ENCODE data around the gene MBD1.
"Not testable (repeated sequence)": the region's sequence is repeated elsewhere in the genome, so short reads cannot be mapped to it uniquely, and the experiment has no call there.

Gene MBD1

DNA sequence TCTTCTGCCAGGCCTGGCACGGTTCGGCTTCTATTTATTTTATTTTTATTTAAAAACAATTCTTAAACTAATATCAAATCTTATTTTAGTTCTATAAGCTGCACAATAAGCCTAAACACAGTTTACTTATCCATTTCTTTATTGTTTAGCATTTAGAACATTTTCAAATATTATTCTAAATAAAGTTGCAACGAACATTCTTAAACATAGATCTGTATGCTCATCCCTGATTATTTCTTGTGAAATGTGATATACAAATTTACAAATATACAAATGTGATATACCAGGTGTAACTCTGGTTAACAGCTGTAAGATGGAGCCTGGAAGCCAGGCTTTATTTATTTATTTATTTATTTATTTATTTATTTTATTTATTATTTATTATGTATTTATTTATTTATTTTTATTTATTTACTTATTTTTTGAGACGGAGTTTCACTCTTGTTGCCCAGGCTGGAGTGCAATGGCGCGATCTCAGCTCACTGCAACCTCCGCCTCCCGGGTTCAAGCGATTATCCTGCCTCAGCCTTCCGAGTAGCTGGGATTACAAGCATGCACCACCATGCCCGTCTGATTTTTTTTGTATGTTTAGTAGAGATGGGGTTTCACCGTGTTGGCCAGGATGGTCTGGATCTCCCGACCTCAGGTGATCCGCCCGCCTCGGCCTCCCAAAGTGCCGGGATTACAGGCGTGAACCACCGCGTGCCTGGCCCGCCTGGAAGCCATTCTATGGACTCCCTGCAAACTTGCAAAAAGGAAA lies 7.2 kb upstream of the MBD1 start:
- DNase-seq = not testable (repeated sequence)

DNA sequence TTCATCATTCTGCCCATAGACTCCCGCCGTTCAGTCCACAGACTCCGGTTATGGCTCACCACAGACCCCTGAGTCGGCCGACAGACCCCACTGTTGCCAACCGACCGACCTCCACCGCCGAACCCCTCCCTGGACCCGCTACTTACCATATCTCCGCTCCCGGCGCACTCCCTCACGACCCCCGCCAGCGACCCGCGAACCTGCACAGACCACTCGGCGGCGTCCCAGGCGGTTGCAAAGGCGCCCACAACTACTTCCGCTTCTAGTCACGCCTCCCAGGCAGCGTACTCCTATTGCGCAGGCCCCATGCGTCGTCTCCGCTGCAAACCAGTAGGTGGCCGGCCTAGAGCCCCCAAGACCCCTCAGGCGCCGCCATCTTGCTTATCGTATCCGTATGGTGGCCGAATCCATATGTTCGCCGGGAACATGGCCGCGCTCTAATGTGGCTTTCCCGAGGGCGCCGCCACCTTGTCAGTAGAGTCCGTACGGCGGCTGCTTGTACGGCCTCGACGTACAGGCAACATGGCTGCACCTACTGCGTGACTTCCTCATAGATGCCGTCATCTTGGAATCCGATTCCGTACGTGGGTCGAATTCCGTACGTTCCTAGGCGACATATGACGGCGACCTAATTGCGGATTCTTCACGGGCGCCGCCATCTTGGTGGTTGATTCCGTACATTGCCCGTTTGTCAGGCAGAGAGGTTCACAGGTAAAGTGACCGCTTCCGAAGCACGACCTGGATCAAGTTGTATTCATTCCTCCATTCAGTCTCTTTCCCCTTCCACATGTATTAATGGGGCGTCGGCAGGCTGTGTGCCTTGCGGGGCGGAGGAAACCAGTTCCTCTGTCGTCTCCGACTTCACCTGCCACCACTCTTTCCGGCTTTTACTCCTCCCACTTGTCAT lies 6.4 kb upstream of the MBD1 start, which contains the start of gene CXXC1:
Gene CXXC1, minus strand, starts transcription at position 252 of the 907 bp plus-strand sequence. Its CDS starts 103 bp downstream, at position 149.
- peak; percentile 97 for DNase-seq

DNA sequence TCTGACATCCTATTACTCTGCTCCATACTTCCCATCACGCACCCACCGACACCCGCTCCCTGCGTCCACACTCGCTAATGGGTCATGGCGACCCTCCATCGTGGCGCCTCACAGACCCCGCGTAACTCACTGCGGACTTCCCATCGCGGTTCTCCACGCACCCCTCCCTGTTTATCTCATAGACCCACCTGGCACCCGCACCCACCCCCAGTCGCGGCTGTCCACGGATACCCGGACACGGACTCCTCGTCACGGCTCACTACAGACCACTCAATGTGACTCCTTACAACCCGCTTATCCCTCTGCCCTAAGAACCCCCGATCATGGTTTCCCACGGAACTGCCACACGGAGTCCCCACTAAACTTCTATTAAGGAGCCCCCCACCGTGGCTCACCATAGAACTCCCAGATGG lies 5.7 kb upstream of the MBD1 start:
- DNase-seq = no peak

DNA sequence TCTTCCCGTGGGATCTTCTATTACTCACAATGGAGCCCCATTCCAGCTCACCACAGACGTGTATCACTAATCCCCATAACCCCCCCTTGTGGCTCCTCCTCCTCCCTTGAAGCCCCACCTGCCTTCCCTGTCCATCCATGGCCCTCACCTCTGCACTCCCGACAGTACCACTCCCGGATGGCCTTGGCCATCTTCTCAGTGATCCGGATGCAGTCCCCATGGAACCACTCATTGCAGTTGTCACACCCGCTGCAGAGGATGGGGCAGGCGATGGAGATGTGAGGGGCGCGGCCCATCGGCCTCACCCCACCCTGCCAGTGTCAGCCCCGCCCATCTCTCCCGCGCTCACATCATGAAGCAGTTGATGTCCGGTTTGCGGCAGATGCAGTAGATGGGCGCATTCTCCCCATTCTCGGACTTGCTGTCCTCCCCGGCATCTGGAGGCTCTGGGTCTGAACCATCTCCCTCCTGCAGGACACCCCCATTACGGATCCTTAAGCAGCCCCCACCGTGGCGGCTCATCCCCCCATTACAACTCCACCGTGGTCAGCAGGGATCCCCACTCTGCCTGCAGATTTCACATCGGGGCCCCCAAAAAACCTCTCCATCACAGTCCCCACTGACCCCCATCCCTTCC lies 5.2 kb upstream of the MBD1 start:
- DNase-seq = peak; percentile 65

DNA sequence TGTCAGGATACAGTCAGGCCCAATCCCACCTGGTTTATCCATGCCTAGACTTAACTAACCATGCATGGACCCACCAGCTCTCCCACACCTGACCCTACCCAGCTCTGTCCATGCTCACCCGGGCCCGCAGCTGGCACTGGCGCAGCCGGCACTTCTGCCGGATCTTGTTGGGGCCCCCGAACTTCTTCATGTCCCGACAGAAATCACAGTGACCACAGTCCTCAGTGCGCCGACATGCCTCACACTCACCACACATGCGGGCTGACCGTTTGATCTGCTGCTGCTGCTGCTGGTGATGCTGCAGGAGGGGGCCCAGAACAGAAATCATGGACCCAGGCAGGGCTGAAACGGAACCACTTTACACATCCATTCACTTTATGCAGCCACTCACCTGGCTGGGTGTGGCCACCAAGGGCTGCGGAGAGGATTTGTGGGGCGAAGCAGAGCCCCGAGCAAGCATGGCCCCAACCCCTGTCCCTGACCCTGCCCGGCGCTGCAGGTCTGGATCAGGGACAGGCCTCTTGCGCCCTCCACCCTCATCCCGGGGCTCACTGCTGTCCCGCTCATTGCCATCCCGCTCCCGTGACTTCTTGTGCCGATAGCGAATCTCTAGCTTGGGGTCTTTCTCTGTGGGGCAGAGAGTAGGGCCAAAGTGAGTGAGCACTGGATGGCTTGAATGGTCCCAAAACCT lies 4.5 kb upstream of the MBD1 start:
- no peak for DNase-seq

DNA sequence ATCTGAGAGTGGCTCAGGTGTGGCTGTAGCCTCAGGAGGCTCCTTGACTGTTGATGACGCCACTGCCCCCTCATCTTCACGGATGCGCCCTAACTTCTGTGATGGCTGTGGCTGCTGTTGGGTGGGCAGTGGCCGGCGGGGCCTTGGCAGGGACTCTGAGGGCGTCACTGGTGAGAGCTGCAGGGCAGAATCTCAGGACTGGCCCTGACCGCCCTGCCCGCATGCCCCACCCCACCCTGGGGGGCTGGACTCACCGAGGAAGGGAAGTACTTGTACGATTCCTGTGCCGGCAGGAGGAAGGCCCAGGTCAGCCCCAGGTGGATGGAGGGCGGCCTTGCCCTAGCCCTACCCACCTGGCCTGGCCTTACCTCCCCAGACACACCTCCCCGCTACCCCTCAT lies 3.7 kb upstream of the MBD1 start:
- DNase-seq = no peak

DNA sequence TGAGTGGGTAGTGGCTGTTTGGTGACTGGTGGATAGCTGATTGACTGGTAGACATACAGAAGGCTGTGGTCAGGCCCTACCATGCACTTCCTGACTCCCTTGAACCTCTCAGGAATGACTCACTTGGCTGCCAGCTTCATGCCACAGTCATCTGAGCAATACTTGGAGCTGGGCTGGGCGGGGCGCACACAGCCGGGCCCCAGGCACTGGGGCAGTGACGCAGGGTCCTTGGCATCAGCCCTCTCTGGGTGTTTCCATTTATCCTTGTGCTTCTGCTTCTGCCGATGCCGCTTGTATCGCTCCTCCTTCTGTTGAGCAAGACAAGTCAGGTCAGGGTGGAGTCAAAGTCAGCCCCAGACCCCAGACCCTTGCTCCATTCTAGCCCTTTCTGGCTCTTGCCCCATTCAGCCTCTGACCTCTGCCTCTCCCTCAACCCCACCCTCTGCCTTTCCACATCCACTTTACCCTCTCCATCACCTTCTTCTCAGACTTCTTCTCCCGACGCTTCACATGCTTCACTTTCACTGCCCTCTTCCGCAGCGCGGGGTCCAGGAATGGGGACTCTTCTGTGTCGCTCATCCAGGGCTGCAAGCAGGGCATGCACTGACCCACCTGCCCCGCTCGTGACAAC lies 3.0 kb upstream of the MBD1 start:
- DNase-seq = no peak

DNA sequence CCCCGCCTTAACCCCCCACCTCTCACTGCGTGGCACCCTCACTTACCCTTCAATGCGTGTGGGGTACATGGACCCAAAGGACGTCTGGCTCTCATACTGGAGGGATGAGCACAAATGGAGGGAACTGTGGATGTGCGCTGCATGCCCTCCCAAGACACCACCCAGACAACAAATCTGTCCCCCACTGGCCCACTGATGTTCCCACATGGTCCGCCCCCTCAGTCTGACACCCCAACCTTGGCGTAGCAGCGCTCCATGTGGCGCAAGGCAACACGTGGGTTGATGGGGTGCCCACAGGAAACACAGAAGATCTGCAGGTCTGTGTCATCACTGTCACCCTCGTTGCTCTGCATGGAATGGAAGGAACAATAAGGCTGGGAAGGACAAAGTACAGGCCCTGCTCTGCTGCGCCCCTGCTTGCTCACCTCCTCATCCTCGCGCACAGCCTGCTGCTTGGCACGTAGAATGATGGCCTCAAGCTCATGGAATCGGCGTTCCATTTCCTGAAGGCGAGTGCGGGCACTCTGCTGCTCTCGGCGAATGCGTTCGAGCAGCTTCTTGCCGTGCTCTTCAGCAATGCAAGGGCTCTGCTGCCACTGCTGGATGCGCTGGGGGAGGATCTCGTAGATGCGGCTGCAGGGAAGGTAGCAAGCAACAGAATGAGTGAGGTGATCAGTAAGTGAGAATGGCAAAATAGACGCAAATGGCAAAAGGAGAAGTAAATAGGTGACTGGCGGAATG lies 2.3 kb upstream of the MBD1 start:
- no peak for DNase-seq

DNA sequence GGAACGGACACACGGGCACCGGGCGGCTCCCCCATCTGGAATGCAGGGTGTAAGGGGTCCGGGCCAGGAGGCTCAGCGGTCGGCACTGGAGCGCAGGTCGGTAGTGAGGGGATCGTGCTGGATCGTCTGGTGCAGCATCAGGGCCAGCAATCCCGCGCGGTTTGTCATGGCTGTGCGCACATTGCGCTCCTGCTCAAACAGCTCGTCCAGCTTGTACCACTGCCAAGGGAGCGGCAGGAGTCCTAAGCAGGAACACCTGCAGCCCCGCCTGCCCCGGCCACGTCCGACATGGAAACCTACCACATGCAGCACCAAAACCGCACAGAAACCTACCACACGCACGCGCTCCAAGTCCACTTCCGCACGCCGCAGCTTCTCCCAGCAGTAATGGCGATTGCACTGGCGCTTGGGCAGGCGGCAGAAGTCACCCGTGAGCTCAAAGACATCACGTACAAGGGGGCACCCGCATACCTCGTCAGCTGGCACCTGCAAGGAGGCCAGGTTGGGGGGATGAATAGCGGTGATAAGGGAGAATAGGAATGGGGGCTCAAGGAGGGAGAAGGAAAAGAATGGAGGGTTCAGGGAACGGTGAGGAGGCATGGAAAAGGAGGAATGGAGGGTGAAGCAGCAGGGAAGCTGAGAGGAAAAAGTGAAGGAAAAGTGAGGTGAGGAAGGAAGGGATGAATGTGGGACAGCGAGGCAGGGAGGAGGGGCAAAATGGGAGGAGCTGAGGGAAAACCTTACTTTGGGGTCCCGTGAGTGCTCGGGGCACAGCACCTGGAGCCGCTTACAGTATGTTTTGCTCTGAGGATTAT lies 1.4 kb upstream of the MBD1 start:
- no peak for DNase-seq

DNA sequence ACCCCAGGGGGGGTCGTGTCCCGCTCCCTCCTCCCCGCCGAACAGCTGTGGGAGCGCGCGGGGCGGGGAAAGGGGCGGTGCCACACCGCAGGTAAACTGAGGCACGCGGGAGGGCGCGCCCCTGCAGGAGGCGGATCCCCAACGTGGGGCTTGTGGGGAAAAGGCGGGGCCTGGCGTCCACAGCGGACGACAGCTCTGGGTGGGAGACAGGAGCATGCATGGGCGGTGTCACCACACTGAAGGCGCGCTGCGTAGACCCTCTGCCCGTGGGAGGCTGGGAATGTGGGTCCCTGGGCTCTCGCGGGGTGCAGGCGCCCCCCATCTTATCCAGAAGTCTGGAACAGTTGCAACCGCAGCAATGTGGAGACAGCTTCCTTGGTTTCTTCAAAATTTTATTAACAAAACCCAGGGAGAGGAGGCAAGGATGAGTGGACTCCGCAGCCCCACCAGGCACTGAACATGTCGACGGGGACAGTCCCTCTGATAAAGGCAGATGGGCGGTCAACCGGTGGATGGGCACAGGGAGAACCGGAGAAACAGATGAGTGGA lies 723 bp upstream of the MBD1 start:
- DNase-seq = no peak

DNA sequence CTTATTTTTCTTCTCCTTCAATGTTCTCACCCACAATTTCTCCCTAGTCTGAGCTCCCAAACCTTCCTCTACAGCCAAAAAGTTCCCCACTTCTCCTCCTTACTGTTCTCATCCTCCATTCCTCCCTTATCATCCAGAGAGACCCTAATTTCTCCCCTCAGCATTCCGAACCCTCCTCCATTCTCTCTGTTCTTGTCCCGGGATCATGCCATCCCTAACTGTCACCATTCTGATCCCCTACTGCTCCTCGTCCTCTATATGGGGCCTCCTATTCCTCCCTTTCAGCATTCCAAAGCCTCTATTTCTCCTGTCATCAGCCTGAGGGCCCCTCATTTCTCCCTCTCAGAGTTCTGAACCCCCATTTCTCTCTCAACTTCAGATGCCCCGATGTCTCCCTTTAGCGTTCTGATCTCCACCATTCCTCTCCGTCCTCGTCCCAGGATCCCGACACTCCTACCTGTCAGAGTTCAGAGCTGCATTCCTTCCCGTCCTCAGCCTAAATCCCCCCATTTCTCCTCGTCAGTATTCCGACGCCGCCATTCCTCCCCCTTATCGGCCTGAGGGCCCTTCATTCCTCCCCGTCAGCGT lies 522 bp downstream of the MBD1 start:
- no peak for DNase-seq

DNA sequence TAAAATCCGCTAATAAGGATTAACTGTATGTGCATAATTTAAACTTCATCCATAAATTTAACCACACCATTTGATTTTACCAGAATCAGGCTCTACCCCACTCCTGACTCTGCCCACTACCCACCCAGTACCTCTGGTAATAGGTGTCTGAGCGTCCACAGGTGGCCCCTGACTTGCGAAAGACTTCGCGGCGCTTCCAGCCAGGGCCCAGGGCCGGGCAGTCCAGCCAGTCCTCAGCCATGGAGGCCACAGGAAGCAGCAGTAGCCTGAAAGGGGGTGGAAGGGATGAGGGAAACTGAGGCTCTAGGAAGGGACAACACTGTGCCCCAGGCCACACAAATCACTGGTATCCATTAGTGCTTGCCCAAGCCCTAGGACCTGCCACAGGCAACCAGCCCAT lies 1.6 kb downstream of the MBD1 start:
- DNase-seq = no peak

DNA sequence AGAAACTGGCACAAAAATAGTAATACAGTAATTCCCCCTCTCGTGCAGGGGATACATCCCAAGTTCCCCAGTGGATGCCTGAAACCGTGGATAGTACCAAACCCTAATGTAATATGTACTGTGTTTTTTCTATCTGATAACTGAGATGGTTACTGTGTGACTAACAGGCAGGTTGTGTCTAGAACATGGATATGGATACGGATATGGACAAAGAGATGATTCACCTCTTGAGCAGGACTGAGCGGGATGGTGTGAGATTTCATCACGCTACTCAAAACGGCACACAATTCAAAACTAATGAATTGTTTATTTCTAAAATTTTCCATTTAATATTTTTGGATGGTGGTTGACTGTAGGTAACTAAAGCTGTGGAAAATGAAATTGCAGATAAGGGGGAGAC lies 3.4 kb downstream of the MBD1 start:
- DNase-seq = no peak

DNA sequence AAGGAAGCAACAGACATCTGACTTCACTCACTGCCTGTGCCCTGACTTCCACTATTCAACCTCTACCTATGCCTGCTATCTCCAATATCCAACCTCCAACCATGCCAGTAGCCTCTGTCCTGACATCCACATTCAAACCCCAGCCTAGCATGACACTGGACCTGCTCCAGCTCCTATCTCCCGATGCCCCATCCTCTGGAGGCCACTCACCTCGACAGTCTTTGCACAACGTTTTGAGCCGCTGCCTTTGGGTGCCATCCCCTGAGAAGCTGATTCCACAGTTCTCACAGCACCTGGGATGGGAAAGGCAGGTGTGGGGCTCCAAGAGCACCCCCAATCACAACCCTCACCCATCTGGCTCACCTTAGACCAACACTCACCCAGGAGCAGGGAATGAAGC lies 4.9 kb downstream of the MBD1 start:
- no peak for DNase-seq

DNA sequence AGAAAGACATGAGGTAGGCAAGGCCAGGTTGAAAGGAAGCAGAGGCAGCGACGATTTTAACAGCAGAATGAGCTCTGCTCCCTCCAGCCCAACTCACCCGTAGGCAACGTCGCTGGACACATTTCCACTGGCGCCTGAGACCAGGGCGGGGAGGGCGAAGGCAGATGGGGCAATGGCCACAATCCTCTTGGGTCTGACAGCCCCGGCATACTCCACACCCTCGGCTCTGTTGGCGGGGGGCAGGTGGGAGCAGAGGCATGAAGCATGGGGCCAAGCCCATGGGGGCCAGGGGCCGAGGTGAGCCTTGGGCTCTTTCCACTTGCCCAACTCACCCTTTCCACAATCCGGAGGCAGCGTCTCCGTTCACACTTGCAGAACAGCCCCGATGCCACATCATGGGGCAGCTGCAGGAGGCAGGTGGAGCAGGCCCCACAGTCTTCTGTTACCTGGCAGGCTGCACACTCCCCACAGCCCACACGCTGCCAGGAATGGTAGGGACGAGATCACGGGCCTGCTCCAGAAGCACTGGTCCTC lies 5.8 kb downstream of the MBD1 start:
- no peak for DNase-seq

DNA sequence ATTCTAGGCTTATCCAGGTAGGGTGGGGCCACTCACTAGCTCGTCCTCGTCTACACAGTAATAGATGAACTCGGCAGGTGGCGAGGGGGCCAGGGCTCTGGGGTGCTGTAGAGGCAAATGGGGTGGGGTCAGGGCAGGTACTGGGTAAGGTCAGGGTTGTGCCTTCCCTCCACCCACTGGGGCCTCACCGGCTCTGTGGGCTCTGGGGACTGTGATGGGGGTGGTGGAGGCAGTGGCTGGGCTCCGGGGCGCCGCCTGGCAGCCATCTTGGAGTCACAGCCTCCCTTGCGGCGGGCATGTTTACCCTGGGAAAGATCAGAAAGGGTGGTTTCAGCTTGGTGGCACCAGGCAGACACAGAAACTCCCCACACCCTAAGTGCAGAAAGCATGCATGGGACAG lies 6.4 kb downstream of the MBD1 start:
- no peak for DNase-seq

DNA sequence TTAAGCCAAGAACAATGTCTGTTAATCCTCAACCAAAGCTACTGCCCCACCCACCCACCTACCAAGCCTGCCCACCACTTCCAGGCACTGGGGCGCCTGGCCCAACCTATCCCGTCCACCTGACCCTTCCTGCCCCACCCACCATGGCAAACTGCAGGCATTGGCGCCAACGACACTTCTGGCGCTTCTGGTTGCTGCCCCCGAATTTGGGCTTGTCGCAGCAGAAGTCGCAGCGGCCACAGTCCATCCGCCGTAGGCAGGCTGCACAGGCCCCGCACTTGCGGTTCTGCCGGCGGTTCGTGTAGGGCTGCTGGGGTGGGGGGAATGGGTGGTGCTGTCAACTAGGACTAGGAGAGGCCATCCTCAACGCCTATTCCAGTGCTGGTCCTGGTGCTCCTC lies 7.3 kb downstream of the MBD1 start:
- no peak for DNase-seq

DNA sequence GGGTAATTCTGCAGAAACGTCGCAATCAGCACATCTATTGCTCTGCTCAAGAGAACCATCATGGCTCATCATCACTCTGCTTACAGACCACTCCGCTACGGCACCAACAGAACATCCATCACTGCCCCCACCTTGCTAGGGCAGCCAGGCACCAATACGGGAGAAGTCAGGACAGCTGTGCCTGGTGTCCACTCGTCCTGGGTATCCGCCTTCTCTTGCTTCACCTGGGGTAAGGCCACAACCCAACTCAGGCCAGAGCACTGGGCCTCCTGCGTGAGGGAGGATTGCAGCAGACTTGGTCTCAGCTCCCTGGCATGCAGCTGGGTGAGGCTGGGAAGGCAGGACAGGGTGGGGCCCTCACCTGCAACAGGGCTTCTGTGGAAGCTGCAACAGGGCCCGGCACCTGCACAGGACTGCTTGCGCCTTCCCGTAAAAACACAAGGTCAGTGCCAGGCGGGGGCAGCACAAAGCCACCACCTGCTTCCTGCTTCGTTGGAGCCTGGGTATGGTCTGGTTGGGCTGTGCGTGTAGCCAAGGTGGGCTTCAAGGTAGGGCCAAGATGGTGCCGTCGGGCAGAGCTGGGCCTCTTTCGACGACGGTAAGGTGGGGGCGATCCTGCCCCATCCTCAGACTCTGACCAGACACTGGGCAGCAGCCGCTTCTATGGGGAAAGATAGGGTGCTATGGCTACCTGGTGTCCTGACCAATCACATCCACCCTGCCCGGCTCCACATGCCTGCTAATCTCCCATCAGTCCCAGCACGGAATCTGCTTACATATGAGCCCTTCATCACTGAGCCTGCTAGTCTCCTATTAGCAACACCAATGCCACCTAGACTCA lies 7.9 kb downstream of the MBD1 start:
- no peak for DNase-seq

DNA sequence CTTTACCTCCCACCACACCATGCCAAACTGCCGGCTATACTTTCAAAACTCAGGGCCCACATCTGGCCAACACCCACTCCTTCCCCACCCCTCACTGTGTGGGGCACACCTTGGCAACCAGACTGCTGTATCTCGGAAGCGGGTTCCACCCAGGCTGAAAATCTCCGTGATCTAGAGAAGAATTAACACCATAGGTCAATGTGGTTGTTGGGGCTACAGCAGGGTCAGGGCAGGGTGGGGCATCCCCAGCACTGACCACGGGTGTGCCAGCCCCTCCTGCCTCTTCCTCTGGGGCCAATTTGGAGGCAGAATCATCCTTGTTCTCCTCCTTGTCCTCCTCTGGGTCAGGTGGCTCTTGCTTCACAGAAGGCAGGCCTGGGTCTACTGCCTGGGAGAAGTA lies 8.8 kb downstream of the MBD1 start:
- no peak for DNase-seq
